Measurements from ENCODE around the gene TAF7L. TPM values are rescaled to one million over a fixed set of nuclear protein-coding genes. Genes with fewer than 3 reads are reported as not detected.
A peak's percentile ranks its signal among the peaks of the same experiment; 100 is the strongest.
"Not testable (repeated sequence)": the region's sequence is repeated elsewhere in the genome, so short reads cannot be mapped to it uniquely, and the experiment has no call there.

TAF7L gene, protein sequence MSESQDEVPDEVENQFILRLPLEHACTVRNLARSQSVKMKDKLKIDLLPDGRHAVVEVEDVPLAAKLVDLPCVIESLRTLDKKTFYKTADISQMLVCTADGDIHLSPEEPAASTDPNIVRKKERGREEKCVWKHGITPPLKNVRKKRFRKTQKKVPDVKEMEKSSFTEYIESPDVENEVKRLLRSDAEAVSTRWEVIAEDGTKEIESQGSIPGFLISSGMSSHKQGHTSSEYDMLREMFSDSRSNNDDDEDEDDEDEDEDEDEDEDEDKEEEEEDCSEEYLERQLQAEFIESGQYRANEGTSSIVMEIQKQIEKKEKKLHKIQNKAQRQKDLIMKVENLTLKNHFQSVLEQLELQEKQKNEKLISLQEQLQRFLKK
- total RNA-seq (2014; rRNA removed) (0.35 TPM in 1 of 2 replicates, not detected in the other), Bru-seq, nascent RNA (percentile 20 among the genes with signal in this experiment), BruChase-seq, experiment 1, labeled RNA remaining after a 6-hour chase (percentile 46 among the genes with signal in this experiment), BruChase-seq, experiment 2, labeled RNA remaining after a 2-hour chase (percentile 45 among the genes with signal in this experiment)
- long read RNA-seq, partial matches to known transcripts, result 0 of 1 reads
- long read RNA-seq, other reads (novel, unspliced or antisense), result 1 of 1 reads

DNA sequence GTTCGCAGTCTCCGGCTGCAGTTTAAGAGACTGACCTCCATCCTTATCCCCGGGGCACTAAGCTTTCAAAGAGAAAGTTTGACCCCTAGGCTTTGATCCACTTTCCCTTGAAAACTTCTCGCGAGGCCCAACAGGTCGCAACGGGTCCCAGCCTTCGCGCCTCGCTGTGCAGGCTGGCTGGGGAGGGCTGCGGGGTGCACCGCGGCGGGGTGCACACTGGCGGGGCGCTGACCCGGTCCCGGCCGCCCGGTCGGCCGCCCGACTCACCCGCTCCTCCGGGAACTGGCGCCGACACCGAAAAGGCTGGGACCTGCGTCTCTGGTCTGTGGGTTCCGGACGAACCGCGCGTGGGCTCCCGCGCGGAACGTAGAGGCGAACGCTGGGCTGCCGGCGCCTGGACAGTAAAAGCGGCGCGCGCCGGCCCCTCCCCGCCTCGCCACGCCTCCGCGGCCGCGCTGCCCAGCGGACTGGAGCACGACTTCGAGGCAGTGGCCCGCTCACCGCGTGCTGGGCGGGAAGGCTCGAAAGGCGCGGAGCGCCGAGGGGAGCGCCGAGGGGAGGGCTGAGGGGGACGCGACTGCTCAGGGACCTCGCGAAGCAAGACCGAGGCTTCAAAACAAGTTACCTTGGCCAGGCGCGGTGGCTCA is at the start of gene TAF7L:
TAF7L (minus strand) TSS at position 378 of the 647 bp plus-strand sequence. CDS start 3,791 bp downstream, outside the sequence.
- TF ChIP-seq EZH2 (IDR thresholded peaks at IDR 0.05; ENCODE audit: low read length, unreplicated experiment) (no peak), EZH2phosphoT487 (IDR thresholded peaks at IDR 0.05; ENCODE audit: borderline replicate concordance, low read length) (no peak)
- TF ChIP-seq, protein P1, sequence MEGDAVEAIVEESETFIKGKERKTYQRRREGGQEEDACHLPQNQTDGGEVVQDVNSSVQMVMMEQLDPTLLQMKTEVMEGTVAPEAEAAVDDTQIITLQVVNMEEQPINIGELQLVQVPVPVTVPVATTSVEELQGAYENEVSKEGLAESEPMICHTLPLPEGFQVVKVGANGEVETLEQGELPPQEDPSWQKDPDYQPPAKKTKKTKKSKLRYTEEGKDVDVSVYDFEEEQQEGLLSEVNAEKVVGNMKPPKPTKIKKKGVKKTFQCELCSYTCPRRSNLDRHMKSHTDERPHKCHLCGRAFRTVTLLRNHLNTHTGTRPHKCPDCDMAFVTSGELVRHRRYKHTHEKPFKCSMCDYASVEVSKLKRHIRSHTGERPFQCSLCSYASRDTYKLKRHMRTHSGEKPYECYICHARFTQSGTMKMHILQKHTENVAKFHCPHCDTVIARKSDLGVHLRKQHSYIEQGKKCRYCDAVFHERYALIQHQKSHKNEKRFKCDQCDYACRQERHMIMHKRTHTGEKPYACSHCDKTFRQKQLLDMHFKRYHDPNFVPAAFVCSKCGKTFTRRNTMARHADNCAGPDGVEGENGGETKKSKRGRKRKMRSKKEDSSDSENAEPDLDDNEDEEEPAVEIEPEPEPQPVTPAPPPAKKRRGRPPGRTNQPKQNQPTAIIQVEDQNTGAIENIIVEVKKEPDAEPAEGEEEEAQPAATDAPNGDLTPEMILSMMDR (conservative IDR thresholded peaks at IDR 0.05; ENCODE audit: low read depth, low read length), result no peak
- H3K9me2 ChIP-seq (replicated peaks; ENCODE audit: low read length), result no peaks in the 10 kb centered on the region
- intact Hi-C loops (cut with micrococcal nuclease), result no loop called here
- no peak within 1 kb of the TSS for H3K4me3 ChIP-seq (ENCODE audit: low read length)
- no peaks in the 10 kb centered on the region for H3K9me3 ChIP-seq (ENCODE audit: low read length)
- no peak within 1 kb of the TSS for H3K4me2 ChIP-seq (ENCODE audit: low read length)
- H3K36me3 ChIP-seq (ENCODE audit: low read depth, low read length), result no peaks in the 10 kb centered on the region
- ChIA-PET CTCF (no interaction called here), POLR2A (ENCODE audit: unreplicated experiment) (no interaction called here)
- no peaks in the 10 kb centered on the region for H3K4me1 ChIP-seq (ENCODE audit: insufficient read depth, low read length)
- DNase-seq (no peak), ATAC-seq (no peak)
- no peak within 1 kb of the TSS for H3K27ac ChIP-seq (ENCODE audit: low read length)
- H4K20me1 ChIP-seq (ENCODE audit: low read length), result no peaks in the 10 kb centered on the region
- H3K27me3 ChIP-seq (ENCODE audit: low read length), result no peaks in the 10 kb centered on the region
- no TSS peak for BruUV-seq (replicated peaks)
- no peak within 1 kb of the TSS for H3K9ac ChIP-seq (ENCODE audit: low read length)
- H2AFZ ChIP-seq (ENCODE audit: low read length), result no peak within 1 kb of the TSS
- no peaks in the 10 kb centered on the region for H3K79me2 ChIP-seq (ENCODE audit: low read length)
- H3F3A ChIP-seq (ENCODE audit: low read length, unreplicated experiment), result no peaks in the 10 kb centered on the region

DNA sequence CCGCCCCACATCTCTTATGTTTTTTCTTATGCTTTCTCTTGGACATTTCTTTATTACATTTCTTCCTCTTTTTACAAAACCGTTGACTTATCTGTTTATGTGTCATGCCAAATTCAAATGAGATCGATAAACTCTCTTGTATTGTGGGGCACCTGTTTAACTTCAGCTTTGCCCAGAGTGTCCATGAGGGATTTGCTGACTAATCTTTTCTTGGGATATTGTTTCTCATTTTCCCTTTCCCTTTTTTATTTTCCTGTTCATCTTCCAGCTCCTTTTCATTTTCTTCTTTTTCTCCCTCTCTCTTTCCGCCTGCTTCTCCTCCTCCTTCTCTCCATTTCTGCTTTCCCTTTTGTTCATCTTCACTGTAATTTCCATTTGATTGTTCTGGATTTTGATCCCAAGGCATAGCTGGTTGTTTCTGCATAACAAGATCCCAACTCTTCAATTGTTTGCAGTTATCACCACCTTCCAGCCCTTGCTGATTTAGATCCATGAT is 46.7 kb upstream of the TAF7L start:
- H2AFZ ChIP-seq (ENCODE audit: low read length), result no peak overlapping the region
- intact Hi-C loops (cut with micrococcal nuclease), result no loop called here
- H3K4me2 ChIP-seq (ENCODE audit: low read length), result no peak overlapping the region
- TF ChIP-seq, protein P1 (conservative IDR thresholded peaks at IDR 0.05; ENCODE audit: low read depth, low read length), result no peak
- TF ChIP-seq EZH2phosphoT487 (IDR thresholded peaks at IDR 0.05; ENCODE audit: borderline replicate concordance, low read length) (no peak), EZH2 (IDR thresholded peaks at IDR 0.05; ENCODE audit: low read length, unreplicated experiment) (no peak)
- H3K36me3 ChIP-seq (ENCODE audit: low read depth, low read length), result no peaks in the 10 kb centered on the region; the same call in 1 of the 2 replicates
- POLR2A ChIA-PET (ENCODE audit: unreplicated experiment), result no interaction called here
- CTCF ChIA-PET, result no interaction called here
- no peaks in the 10 kb centered on the region for H3K79me2 ChIP-seq (ENCODE audit: low read length)
- H3K27ac ChIP-seq (ENCODE audit: low read length), result no peak overlapping the region
- no TSS peak for BruUV-seq (replicated peaks)
- H3K9me3 ChIP-seq (ENCODE audit: low read length), result no peaks in the 10 kb centered on the region
- H3K4me1 ChIP-seq (ENCODE audit: insufficient read depth, low read length), result peaks cover 6% of the 10 kb centered on the region; the same call in 1 of the 2 replicates
- H3K9ac ChIP-seq (ENCODE audit: low read length), result no peak overlapping the region
- no peak overlapping the region for H3K4me3 ChIP-seq (ENCODE audit: low read length)
- no peaks in the 10 kb centered on the region for H4K20me1 ChIP-seq (ENCODE audit: low read length)
- DNase-seq, result no peak
- ATAC-seq, result no peak
- H3K27me3 ChIP-seq (ENCODE audit: low read length), result no peaks in the 10 kb centered on the region
- H3F3A ChIP-seq (ENCODE audit: low read length, unreplicated experiment), result no peaks in the 10 kb centered on the region
- no peaks in the 10 kb centered on the region for H3K9me2 ChIP-seq (replicated peaks; ENCODE audit: low read length)

DNA sequence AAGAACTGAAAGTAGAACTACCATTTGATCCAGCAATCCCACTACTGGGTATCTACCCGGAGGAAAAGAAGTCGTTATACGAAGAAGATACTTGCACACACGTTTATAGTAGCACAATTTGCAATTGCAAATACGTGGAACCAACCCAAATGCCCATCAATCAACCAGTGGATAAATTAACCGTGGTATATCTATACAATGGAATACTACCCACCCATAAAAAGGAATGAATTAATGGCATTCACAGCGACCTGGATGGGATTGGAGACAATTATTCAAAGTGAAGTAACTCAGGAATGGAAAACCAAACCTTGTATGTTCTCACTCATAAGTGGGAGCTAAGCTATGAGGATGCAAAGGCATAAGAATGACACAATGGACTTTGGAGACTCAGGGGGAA is 43.2 kb upstream of the TAF7L start:
- POLR2A ChIA-PET (ENCODE audit: unreplicated experiment), result interaction anchor here (0.7 kb wide), 1 partner anchor 371 kb away, joined by 4 read pairs; no protein-coding TSS in a partner anchor
- DNase-seq; H3K9me3 ChIP-seq (ENCODE audit: low read length); H3K9ac ChIP-seq (ENCODE audit: low read length); H2AFZ ChIP-seq (ENCODE audit: low read length); H4K20me1 ChIP-seq (ENCODE audit: low read length); H3K27ac ChIP-seq (ENCODE audit: low read length); H3K4me2 ChIP-seq (ENCODE audit: low read length); H3K36me3 ChIP-seq (ENCODE audit: low read depth, low read length); H3K79me2 ChIP-seq (ENCODE audit: low read length); H3K27me3 ChIP-seq (ENCODE audit: low read length); H3F3A ChIP-seq (ENCODE audit: low read length, unreplicated experiment); H3K4me3 ChIP-seq (ENCODE audit: low read length); ATAC-seq; intact Hi-C loops (cut with micrococcal nuclease); H3K4me1 ChIP-seq (ENCODE audit: insufficient read depth, low read length); H3K9me2 ChIP-seq (replicated peaks; ENCODE audit: low read length); CTCF ChIA-PET; BruUV-seq (replicated peaks): not testable (repeated sequence)

DNA sequence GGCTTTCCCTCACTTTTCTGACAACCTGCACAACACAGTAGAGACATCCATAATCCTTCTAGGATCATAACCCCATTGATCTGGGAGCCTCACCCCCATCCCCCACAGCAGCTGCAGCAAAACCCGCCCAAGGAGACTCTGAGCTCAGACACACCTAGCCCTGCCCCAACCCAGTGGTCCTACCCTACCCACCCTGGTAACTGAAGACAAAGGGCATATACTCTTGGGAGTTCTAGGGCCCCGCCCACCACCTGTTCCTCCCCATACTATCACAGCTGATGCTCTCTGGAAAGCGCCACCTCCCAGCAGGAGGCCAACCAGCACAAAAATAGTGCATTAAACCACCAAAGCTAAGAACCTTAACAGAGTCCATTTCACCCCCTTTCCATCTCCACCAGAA is 35.5 kb upstream of the TAF7L start:
- H4K20me1 ChIP-seq (ENCODE audit: low read length); H3K9me2 ChIP-seq (replicated peaks; ENCODE audit: low read length); H3K4me3 ChIP-seq (ENCODE audit: low read length); H3K27ac ChIP-seq (ENCODE audit: low read length); H3K9me3 ChIP-seq (ENCODE audit: low read length); DNase-seq; ATAC-seq; H2AFZ ChIP-seq (ENCODE audit: low read length); H3K27me3 ChIP-seq (ENCODE audit: low read length); H3K79me2 ChIP-seq (ENCODE audit: low read length); POLR2A ChIA-PET (ENCODE audit: unreplicated experiment); BruUV-seq (replicated peaks); intact Hi-C loops (cut with micrococcal nuclease); H3K9ac ChIP-seq (ENCODE audit: low read length); H3K4me2 ChIP-seq (ENCODE audit: low read length); CTCF ChIA-PET; H3F3A ChIP-seq (ENCODE audit: low read length, unreplicated experiment); H3K36me3 ChIP-seq (ENCODE audit: low read depth, low read length); H3K4me1 ChIP-seq (ENCODE audit: insufficient read depth, low read length): not testable (repeated sequence)

Measured in PC-3 (cell line).